ENCODE results near the gene ITPRID2.

DNA sequence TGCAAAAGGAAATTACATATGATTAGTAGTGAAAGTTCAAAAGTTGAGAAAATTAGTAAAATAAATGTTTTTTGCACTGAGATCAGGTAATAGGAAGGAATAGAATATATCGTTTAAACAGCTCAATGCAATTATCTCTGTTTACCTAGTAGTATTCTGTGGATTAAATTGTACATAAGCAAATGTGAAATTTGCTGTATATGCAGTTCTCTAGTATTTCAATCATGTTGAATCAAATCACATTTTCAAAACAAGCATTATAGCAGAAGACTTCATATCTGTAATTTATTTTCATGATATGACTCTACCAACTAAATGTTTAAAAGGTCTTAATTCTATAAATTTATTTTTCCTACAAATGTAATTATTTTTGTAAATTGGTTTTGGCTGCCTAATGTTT lies 31.6 kb downstream of the ITPRID2 start:
- TF ChIP-seq, protein P1, sequence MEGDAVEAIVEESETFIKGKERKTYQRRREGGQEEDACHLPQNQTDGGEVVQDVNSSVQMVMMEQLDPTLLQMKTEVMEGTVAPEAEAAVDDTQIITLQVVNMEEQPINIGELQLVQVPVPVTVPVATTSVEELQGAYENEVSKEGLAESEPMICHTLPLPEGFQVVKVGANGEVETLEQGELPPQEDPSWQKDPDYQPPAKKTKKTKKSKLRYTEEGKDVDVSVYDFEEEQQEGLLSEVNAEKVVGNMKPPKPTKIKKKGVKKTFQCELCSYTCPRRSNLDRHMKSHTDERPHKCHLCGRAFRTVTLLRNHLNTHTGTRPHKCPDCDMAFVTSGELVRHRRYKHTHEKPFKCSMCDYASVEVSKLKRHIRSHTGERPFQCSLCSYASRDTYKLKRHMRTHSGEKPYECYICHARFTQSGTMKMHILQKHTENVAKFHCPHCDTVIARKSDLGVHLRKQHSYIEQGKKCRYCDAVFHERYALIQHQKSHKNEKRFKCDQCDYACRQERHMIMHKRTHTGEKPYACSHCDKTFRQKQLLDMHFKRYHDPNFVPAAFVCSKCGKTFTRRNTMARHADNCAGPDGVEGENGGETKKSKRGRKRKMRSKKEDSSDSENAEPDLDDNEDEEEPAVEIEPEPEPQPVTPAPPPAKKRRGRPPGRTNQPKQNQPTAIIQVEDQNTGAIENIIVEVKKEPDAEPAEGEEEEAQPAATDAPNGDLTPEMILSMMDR (IDR thresholded peaks at IDR 0.05) = no peak
- no peak for TF ChIP-seq POLR2A (IDR thresholded peaks at IDR 0.05)

Measured in body of pancreas (tissue), 4 donors.